Measurements from ENCODE around the gene STOML1. TPM values are rescaled to one million over a fixed set of nuclear protein-coding genes. Genes with fewer than 3 reads are reported as not detected.

STOML1 gene, protein sequence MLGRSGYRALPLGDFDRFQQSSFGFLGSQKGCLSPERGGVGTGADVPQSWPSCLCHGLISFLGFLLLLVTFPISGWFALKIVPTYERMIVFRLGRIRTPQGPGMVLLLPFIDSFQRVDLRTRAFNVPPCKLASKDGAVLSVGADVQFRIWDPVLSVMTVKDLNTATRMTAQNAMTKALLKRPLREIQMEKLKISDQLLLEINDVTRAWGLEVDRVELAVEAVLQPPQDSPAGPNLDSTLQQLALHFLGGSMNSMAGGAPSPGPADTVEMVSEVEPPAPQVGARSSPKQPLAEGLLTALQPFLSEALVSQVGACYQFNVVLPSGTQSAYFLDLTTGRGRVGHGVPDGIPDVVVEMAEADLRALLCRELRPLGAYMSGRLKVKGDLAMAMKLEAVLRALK
- 10 to 100 TPM in 3 of 7 donors, 1 to 10 TPM in 4; 9.0 to 15.2 (median 9.6) TPM for total RNA-seq
- polyA plus RNA-seq: 10 to 100 TPM in 2 of 3 donors, 1 to 10 TPM in 1; 8.2 to 12.4 (median 10.4) TPM
- long read RNA-seq, donor 1: 0 reads
- long read RNA-seq, donor 2, full-length matches to known transcripts: 1 of 1 reads
- long read RNA-seq, donor 2, partial matches to known transcripts: 0 of 1 reads
- long read RNA-seq, donor 2, other reads (novel, unspliced or antisense): 0 of 1 reads

DNA sequence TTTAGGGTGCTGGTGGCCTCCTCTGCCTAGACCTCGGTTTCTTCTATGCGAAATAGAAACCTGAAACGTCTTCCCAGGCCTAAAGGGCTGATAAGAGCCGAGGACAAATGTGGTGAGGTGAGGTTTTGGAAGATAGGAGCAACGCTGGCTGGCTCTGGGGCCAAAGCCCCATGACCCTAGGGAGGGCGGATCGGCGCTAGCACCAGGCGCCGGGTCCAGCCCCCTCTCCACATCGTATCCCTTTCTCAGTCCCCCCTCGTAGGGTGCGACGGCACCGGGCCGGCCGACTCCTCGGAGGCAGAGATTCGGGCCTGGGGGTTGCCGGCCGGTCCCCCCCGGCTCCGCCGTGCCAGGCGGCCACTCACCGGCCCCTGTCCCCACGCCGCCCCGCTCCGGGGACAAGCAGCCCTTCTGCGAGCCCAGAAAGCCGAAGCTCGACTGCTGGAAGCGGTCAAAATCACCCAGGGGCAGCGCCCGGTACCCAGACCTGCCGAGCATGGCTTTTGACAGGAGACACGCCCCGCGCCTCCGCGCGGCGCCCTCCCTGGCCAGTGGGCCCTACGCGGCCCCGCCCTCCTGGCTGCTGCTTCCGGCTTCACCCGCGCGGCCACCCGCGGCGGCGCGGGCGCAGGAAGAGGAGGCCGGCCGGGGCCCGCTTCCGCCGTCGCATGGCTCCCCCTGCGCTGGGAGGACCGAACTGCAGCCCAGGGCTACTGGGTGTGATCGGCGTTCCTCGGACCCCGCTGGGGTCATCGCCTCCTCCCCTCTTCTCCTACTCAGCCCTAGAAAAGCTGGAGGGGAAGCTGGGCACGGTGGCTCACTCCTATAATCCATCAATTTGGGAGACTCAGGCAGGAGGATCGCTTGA is at the start of gene STOML1:
TSS of gene STOML1 (minus strand) at position 570 of the 868 bp plus-strand sequence. CDS start at position 498, 72 bp downstream.
- peaks cover 57 to 93% (median 85%) of the 10 kb centered on the region in 6 donors for H3K4me1 ChIP-seq
- peak within 1 kb of the TSS; percentile 61 to 98 (median 87) for H3K27ac ChIP-seq
- intact Hi-C loops (cut with DNase I; ENCODE audit: low total_unique reads): no loop called here

DNA sequence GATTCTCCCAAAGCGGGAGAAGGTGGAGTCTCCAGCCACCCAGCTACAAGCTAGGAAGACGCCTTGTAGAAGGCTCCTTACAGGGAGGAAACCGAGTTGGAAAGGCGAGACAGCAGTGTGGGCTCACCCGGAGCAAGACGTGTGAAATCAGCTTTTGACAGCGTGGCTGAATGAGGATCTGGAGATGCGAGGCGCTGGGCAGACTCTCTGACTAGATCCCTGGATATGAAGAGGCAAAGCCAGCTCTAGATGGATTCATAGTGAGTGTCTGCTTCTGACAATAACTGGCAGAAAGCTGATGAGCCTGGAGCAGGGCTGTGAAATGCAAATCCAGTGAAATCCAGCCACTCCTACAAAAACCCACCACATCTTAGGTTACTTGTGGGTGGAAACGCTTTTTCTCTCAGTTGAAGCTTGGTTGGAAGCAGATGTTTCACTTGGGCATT is 49.2 kb upstream of the STOML1 start:
- H3K36me3 ChIP-seq: peaks cover 0 to 93% (median 31%) of the 10 kb centered on the region in 6 donors
- intact Hi-C loops (cut with DNase I; ENCODE audit: low total_unique reads): no loop called here
- DNase-seq: no peak
- TF ChIP-seq POLR2A (IDR thresholded peaks at IDR 0.05) (no peak), POLR2AphosphoS5 (IDR thresholded peaks at IDR 0.05) (peak in 1 of 3 donors; percentile 13)
- no peaks in the 10 kb centered on the region for H3K9me3 ChIP-seq
- no peaks in the 10 kb centered on the region for H3K27me3 ChIP-seq (replicated peaks in 1 of 7)
- H3K4me3 ChIP-seq: no peak overlapping the region
- WGBS, 5 donors: 87 to 94% (median 92%) methylated on average over 10 of the region's 10 CpGs
- H3K4me1 ChIP-seq: peaks cover 0 to 68% (median 21%) of the 10 kb centered on the region in 6 donors
- peak overlapping the region in 6 of 8 donors; percentile 42 to 68 (median 61) for H3K27ac ChIP-seq

More for the DNA sequence above, at the start of gene STOML1:
- H3K9me3 ChIP-seq: no peaks in the 10 kb centered on the region
- peaks cover 0 to 13% (median 0%) of the 10 kb centered on the region in 6 donors for H3K36me3 ChIP-seq
- TF ChIP-seq CTCF (IDR thresholded peaks at IDR 0.05 in 8 of 11, conservative IDR thresholded peaks at IDR 0.05 in 3 of 11) (peak; percentile 80 to 99 (median 96)), POLR2AphosphoS5 (IDR thresholded peaks at IDR 0.05) (peak; percentile 76 to 89 (median 85)), POLR2A (IDR thresholded peaks at IDR 0.05) (no peak)
- no peaks in the 10 kb centered on the region for H3K27me3 ChIP-seq (replicated peaks in 1 of 7)
- WGBS, 5 donors: 0 to 2% (median 1%) methylated on average over 23 to 72 of the region's 72 CpGs
- H3K4me3 ChIP-seq: peak within 1 kb of the TSS; percentile 70 to 92 (median 84)
- DNase-seq: peak; percentile 99

GRCh38 chr15:74040109-74040850 is 48.2 kb upstream of the STOML1 start:
- Histone ChIP-seq H3K4me3 (no peak overlapping the region), H3K9me3 (no peaks in the 10 kb centered on the region), H3K36me3 (peaks cover 0 to 98% (median 41%) of the 10 kb centered on the region in 6 donors), H3K27me3 (replicated peaks in 1 of 7) (no peaks in the 10 kb centered on the region), H3K27ac (peak overlapping the region; percentile 36 to 68 (median 56)), H3K4me1 (peaks cover 0 to 69% (median 16%) of the 10 kb centered on the region in 6 donors)
- intact Hi-C loops (cut with DNase I; ENCODE audit: low total_unique reads): no loop called here
- DNase-seq: no peak
- 80 to 87% (median 83%) methylated on average over 7 of the region's 7 CpGs for WGBS, 5 donors
- TF ChIP-seq POLR2A (IDR thresholded peaks at IDR 0.05) (no peak), POLR2AphosphoS5 (IDR thresholded peaks at IDR 0.05) (no peak), CTCF (IDR thresholded peaks at IDR 0.05 in 8 of 11, conservative IDR thresholded peaks at IDR 0.05 in 3 of 11) (no peak)

Measured in spleen (tissue), 13 donors.